Ishikawa (cell line): Measurements from ENCODE around the gene RPS6KA4.

Experiments used
- CEBPB ChIP-seq: IDR thresholded peaks from 2 replicates; pipeline ENCODE4 v1.6.1; 2012
- CREB1 ChIP-seq: IDR thresholded peaks from 2 replicates; pipeline ENCODE4 v1.6.1; 2012; ENCODE audit warnings: low read depth
- EGR1 ChIP-seq: IDR thresholded peaks from 2 replicates; pipeline ENCODE4 v1.6.1; 2012
- EP300 ChIP-seq: IDR thresholded peaks from 2 replicates; pipeline ENCODE4 v1.6.1; 2012; ENCODE audit warnings: borderline replicate concordance
- FOXM1 ChIP-seq: IDR thresholded peaks from 2 replicates; pipeline ENCODE4 v1.6.1; 2012; ENCODE audit warnings: low read depth, borderline replicate concordance
- MAX ChIP-seq: IDR thresholded peaks from 2 replicates; pipeline ENCODE4 v1.6.1; 2012
- NFIC ChIP-seq: IDR thresholded peaks from 2 replicates; pipeline ENCODE4 v1.6.1; 2012
- RAD21 ChIP-seq: IDR thresholded peaks from 2 replicates; pipeline ENCODE4 v1.6.1; 2012; ENCODE audit warnings: low read depth
- REST ChIP-seq: IDR thresholded peaks from 2 replicates; pipeline ENCODE4 v1.6.1; 2012; ENCODE audit warnings: low read depth, mild to moderate bottlenecking
- TAF1 ChIP-seq: IDR thresholded peaks from 2 replicates; pipeline ENCODE4 v1.6.1; 2012; ENCODE audit warnings: low read depth, mild to moderate bottlenecking
- TCF12 ChIP-seq: IDR thresholded peaks from 2 replicates; pipeline ENCODE4 v1.6.1; 2012; ENCODE audit warnings: low read depth
- TEAD4 ChIP-seq: IDR thresholded peaks from 2 replicates; pipeline ENCODE4 v1.6.1; 2012
- USF1 ChIP-seq: IDR thresholded peaks from 2 replicates; pipeline ENCODE4 v1.6.1; 2012
- YY1 ChIP-seq: IDR thresholded peaks from 2 replicates; pipeline ENCODE4 v1.6.1; 2012; ENCODE audit warnings: low read depth
- ZBTB7A ChIP-seq: IDR thresholded peaks from 2 replicates; pipeline ENCODE4 v1.6.1; 2012; ENCODE audit warnings: low read depth

The RPS6KA4 gene

GRCh38 chr11:64358907-64359711, at the start of gene RPS6KA4:
TSS of gene RPS6KA4 (plus strand) at chr11:64359162. CDS start at chr11:64359236, 74 bp downstream.
- TF ChIP-seq MAX, result peak; percentile 89
- no peak for TF ChIP-seq RAD21
- TF ChIP-seq ZBTB7A, result peak; percentile 68
- TF ChIP-seq REST, result no peak
- TF ChIP-seq NFIC, result no peak
- TF ChIP-seq EP300, result no peak
- TF ChIP-seq TAF1, result peak; percentile 36; the same call in 1 of the 2 replicates
- 0 out of 2 replicates have a peak, but pooled peaks have one; percentile 18 for TF ChIP-seq EGR1
- no peak for TF ChIP-seq TEAD4
- TF ChIP-seq USF1, result no peak
- TF ChIP-seq CEBPB, result no peak
- TF ChIP-seq TCF12, result peak; percentile 59; the same call in 1 of the 2 replicates
- TF ChIP-seq YY1, result peak; percentile 81
- no peak for TF ChIP-seq FOXM1
- no peak for TF ChIP-seq CREB1

- TF ChIP-seq MAX (no peak), YY1 (no peak), RAD21 (no peak), USF1 (no peak), CEBPB (no peak), TAF1 (no peak), EP300 (no peak), FOXM1 (no peak), EGR1 (no peak), TCF12 (no peak), TEAD4 (no peak), NFIC (no peak)
These were observed 46.0 kb upstream of the RPS6KA4 start for GRCh38 chr11:64312947-64313346.

- TF ChIP-seq TEAD4 (no peak), TAF1 (no peak), ZBTB7A (no peak), FOXM1 (no peak), RAD21 (no peak)
These were observed 45.3 kb upstream of the RPS6KA4 start for GRCh38 chr11:64313491-64314145.

GRCh38 chr11:64314146-64314804, 44.7 kb upstream of the RPS6KA4 start:
- TF ChIP-seq RAD21, result no peak
- no peak for TF ChIP-seq NFIC
- TF ChIP-seq YY1, result no peak
- no peak for TF ChIP-seq REST
- no peak for TF ChIP-seq TAF1
- no peak for TF ChIP-seq USF1
- TF ChIP-seq CEBPB, result no peak
- no peak for TF ChIP-seq ZBTB7A
- no peak for TF ChIP-seq TCF12
- TF ChIP-seq CREB1, result no peak
- TF ChIP-seq EP300, result no peak
- TF ChIP-seq MAX, result no peak
- no peak for TF ChIP-seq EGR1
- no peak for TF ChIP-seq TEAD4
- TF ChIP-seq FOXM1, result no peak
